ENCODE data around the gene SPRED2.

GRCh38 chr2:65395621-65396347, 36.6 kb downstream of the SPRED2 start:
- TF ChIP-seq CTCF (IDR thresholded peaks at IDR 0.05) (no peak), POLR2A (IDR thresholded peaks at IDR 0.05) (no peak), EP300 (IDR thresholded peaks at IDR 0.05) (no peak)

Measured in tibial nerve (tissue), 4 donors.